Ishikawa (cell line): ENCODE results near the gene ADPGK.

Source experiments
- CEBPB ChIP-seq: IDR thresholded peaks from 2 replicates; pipeline ENCODE4 v1.6.1; 2012
- CREB1 ChIP-seq: IDR thresholded peaks from 2 replicates; pipeline ENCODE4 v1.6.1; 2012; ENCODE audit warnings: low read depth
- EGR1 ChIP-seq: IDR thresholded peaks from 2 replicates; pipeline ENCODE4 v1.6.1; 2012
- EP300 ChIP-seq: IDR thresholded peaks from 2 replicates; pipeline ENCODE4 v1.6.1; 2012; ENCODE audit warnings: borderline replicate concordance
- FOXM1 ChIP-seq: IDR thresholded peaks from 2 replicates; pipeline ENCODE4 v1.6.1; 2012; ENCODE audit warnings: low read depth, borderline replicate concordance
- NFIC ChIP-seq: IDR thresholded peaks from 2 replicates; pipeline ENCODE4 v1.6.1; 2012
- RAD21 ChIP-seq: IDR thresholded peaks from 2 replicates; pipeline ENCODE4 v1.6.1; 2012; ENCODE audit warnings: low read depth
- TAF1 ChIP-seq: IDR thresholded peaks from 2 replicates; pipeline ENCODE4 v1.6.1; 2012; ENCODE audit warnings: low read depth, mild to moderate bottlenecking
- TCF12 ChIP-seq: IDR thresholded peaks from 2 replicates; pipeline ENCODE4 v1.6.1; 2012; ENCODE audit warnings: low read depth
- TEAD4 ChIP-seq: IDR thresholded peaks from 2 replicates; pipeline ENCODE4 v1.6.1; 2012
- YY1 ChIP-seq: IDR thresholded peaks from 2 replicates; pipeline ENCODE4 v1.6.1; 2012; ENCODE audit warnings: low read depth
- ZBTB7A ChIP-seq: IDR thresholded peaks from 2 replicates; pipeline ENCODE4 v1.6.1; 2012; ENCODE audit warnings: low read depth
- TF ChIP-seq, protein P1 (sequence below): IDR thresholded peaks from 2 replicates; pipeline ENCODE4 v1.6.1; 2012
- TF ChIP-seq, protein P2 (sequence below): IDR thresholded peaks from 2 replicates; pipeline ENCODE4 v1.6.1; 2012; ENCODE audit warnings: low read depth, mild to moderate bottlenecking
- TF ChIP-seq, protein P3 (sequence below): IDR thresholded peaks from 2 replicates; pipeline ENCODE4 v1.6.1; 2012

Gene ADPGK

DNA sequence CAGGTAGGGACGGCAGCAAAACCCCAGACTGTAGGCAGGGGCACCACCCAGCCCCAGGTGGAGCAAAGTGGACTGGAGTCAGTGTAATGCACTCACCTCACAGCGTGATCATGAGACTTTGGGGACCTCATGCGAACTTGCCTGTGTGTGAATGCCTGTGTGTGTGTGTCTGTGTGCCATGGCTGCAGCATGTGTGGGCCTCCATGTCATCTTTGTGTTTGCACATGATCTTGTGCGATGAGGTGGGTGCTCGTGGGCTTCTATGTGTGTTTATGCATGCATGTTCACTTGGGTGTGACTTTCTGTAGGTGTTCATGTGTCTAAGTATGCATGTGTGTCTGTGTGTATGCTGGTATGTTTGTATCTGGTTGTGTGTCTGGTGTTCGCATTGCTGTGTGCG lies 41.2 kb upstream of the ADPGK start:
- TF ChIP-seq ZBTB7A (no peak), TAF1 (no peak), YY1 (no peak), CEBPB (no peak), EGR1 (no peak), NFIC (no peak), TCF12 (no peak)
- TF ChIP-seq, protein P1, sequence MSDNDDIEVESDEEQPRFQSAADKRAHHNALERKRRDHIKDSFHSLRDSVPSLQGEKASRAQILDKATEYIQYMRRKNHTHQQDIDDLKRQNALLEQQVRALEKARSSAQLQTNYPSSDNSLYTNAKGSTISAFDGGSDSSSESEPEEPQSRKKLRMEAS = no peak

DNA sequence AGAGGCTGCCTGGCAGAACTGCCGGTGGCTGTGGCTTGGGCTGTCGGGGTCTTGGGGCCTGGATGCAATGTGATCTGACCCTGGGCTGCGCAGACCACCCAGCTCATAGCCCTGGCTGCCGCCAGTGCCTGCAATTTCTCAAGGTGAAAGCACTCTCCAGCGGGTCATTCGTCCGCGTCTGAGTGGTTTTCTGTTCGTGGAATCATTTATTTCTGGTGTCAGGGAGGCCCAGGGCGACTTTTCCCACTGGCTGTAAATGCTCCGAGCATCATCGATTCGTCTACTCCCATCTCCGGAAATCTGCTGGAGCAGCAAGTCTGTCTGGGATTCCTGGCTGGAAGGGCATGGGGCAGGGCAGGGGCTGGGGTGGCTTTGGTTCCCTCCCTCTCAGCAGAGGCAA lies 40.6 kb upstream of the ADPGK start:
- TF ChIP-seq TAF1 (no peak), RAD21 (no peak), CEBPB (no peak), ZBTB7A (no peak), NFIC (no peak), EGR1 (no peak)
- TF ChIP-seq, protein P2, sequence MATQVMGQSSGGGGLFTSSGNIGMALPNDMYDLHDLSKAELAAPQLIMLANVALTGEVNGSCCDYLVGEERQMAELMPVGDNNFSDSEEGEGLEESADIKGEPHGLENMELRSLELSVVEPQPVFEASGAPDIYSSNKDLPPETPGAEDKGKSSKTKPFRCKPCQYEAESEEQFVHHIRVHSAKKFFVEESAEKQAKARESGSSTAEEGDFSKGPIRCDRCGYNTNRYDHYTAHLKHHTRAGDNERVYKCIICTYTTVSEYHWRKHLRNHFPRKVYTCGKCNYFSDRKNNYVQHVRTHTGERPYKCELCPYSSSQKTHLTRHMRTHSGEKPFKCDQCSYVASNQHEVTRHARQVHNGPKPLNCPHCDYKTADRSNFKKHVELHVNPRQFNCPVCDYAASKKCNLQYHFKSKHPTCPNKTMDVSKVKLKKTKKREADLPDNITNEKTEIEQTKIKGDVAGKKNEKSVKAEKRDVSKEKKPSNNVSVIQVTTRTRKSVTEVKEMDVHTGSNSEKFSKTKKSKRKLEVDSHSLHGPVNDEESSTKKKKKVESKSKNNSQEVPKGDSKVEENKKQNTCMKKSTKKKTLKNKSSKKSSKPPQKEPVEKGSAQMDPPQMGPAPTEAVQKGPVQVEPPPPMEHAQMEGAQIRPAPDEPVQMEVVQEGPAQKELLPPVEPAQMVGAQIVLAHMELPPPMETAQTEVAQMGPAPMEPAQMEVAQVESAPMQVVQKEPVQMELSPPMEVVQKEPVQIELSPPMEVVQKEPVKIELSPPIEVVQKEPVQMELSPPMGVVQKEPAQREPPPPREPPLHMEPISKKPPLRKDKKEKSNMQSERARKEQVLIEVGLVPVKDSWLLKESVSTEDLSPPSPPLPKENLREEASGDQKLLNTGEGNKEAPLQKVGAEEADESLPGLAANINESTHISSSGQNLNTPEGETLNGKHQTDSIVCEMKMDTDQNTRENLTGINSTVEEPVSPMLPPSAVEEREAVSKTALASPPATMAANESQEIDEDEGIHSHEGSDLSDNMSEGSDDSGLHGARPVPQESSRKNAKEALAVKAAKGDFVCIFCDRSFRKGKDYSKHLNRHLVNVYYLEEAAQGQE = no peak
- TF ChIP-seq, protein P1 = no peak
- TF ChIP-seq, protein P3, sequence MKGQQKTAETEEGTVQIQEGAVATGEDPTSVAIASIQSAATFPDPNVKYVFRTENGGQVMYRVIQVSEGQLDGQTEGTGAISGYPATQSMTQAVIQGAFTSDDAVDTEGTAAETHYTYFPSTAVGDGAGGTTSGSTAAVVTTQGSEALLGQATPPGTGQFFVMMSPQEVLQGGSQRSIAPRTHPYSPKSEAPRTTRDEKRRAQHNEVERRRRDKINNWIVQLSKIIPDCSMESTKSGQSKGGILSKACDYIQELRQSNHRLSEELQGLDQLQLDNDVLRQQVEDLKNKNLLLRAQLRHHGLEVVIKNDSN = no peak

DNA sequence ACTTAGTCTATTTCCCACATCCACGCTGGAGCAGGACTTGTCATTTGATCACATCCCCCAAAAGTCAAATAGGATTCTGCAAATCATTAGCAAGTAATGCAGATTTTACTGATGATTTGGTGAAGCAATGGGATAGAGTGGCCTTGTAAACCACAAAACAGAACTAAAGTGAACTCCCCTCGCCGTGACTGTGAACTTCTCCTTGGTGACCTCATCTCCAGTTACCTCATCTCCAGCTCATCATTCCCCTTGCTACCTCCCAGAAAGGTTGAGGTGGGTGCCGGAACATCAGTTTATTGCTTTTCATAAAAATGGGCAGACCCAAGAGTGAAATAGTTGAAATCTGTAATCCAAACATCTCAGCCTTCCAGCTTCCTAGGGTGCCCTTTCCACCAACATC lies 36.7 kb upstream of the ADPGK start:
- TF ChIP-seq, protein P1 = no peak
- TF ChIP-seq TAF1 (no peak), CEBPB (no peak), YY1 (no peak), ZBTB7A (no peak), TEAD4 (no peak)
- TF ChIP-seq, protein P2 = no peak
- TF ChIP-seq, protein P3 = no peak

DNA sequence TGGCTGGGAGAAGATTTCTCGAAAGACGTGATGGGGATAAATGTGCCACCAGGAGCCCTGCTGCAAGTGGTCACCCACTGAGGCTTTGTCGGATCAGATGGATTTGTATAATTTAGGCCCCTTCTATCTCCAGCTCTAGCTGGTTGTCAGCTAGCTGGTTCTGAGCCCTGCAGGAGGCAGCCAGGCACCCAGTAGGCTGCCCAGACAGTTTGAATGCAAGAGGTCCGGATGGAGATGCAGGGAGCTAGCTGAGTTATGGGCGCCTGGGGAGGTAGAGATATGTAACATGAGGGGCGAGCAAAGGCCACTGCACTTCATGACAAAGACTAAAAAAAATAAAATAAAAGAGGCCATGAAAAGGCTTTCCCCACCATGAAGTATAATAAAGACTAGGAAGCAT lies 35.1 kb upstream of the ADPGK start:
- TF ChIP-seq, protein P2 = no peak
- no peak for TF ChIP-seq FOXM1

DNA sequence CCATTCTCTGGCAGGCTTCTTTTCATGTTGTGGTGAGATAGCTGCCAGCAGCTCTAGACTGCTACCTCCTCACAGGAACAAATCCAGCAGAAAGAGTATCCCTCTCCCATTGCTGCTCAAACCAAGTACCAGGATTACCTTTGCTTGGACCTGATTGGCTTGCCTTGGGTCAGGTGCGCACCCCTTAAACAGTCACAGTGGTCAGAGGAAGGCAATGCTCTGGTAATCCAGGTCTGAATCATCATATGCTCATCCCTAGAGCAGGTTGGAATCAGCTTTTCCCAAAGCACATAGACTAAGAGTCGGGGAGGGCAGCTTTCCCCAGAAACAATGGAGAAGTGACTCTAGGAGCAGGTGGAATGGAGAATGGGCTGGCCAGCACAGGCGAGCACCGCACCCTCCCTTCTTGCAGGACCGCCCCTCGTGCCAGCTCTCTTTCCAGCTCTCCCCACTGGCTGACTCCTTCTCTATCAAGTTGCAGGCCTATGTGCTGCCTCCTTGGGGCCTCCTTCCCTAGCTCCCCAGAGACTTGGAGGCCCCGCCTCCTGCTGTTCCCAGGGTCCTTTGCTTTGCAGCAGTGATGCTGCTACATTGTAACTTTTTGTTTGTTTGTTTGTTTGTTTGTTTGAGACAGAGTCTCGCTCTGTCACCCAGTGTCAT lies 29.9 kb upstream of the ADPGK start:
- no peak for TF ChIP-seq EP300
- TF ChIP-seq RAD21 = no peak
- no peak for TF ChIP-seq FOXM1
- no peak for TF ChIP-seq TAF1
- no peak for TF ChIP-seq YY1
- no peak for TF ChIP-seq TCF12
- TF ChIP-seq, protein P3 = no peak
- no peak for TF ChIP-seq NFIC
- no peak for TF ChIP-seq ZBTB7A
- no peak for TF ChIP-seq TEAD4
- TF ChIP-seq EGR1 = no peak
- TF ChIP-seq, protein P1 = no peak
- TF ChIP-seq CREB1 = no peak
- TF ChIP-seq, protein P2 = no peak
- TF ChIP-seq CEBPB = no peak
